ENCODE data around the gene SRSF2. TPM values are rescaled to one million over a fixed set of nuclear protein-coding genes. Genes with fewer than 3 reads are reported as not detected.

SRSF2 gene
- total RNA-seq, 1 donor from 2014 or later, result 541 TPM

- Mint-ChIP-seq H3K27me3 (ENCODE audit: insufficient read depth) (peaks cover 10% of the 10 kb centered on the region), H3K4me3 (no peak overlapping the region), H3K4me1 (ENCODE audit: low read depth) (no peaks in the 10 kb centered on the region), H3K27ac (no peak overlapping the region), H3K9me3 (no peaks in the 10 kb centered on the region), H3K36me3 (ENCODE audit: low read depth) (no peaks in the 10 kb centered on the region)
- no peak for DNase-seq (ENCODE audit: low spot score)
- intact Hi-C loops (cut with micrococcal nuclease), result no loop called here
Observed at GRCh38 chr17:76687298-76688164, 49.6 kb downstream of the SRSF2 start.

GRCh38 chr17:76686538-76687297 is 50.4 kb downstream of the SRSF2 start:
- Mint-ChIP-seq H3K27ac (no peak overlapping the region), H3K4me3 (no peak overlapping the region), H3K36me3 (ENCODE audit: low read depth) (no peaks in the 10 kb centered on the region), H3K4me1 (ENCODE audit: low read depth) (no peaks in the 10 kb centered on the region), H3K9me3 (no peaks in the 10 kb centered on the region), H3K27me3 (ENCODE audit: insufficient read depth) (peaks cover 14% of the 10 kb centered on the region)
- intact Hi-C loops (cut with micrococcal nuclease), result no loop called here
- no peak for DNase-seq (ENCODE audit: low spot score)

- intact Hi-C loops (cut with micrococcal nuclease), result no loop called here
- Mint-ChIP-seq H3K4me3 (no peak overlapping the region), H3K27ac (no peak overlapping the region), H3K27me3 (ENCODE audit: insufficient read depth) (peaks cover 15% of the 10 kb centered on the region), H3K36me3 (ENCODE audit: low read depth) (no peaks in the 10 kb centered on the region), H3K9me3 (no peaks in the 10 kb centered on the region), H3K4me1 (ENCODE audit: low read depth) (no peaks in the 10 kb centered on the region)
- no peak for DNase-seq (ENCODE audit: low spot score)
Observed at GRCh38 chr17:76685846-76686245, 51.3 kb downstream of the SRSF2 start.

GRCh38 chr17:76685366-76685765 is 51.8 kb downstream of the SRSF2 start:
- Mint-ChIP-seq H3K9me3 (no peaks in the 10 kb centered on the region), H3K36me3 (ENCODE audit: low read depth) (no peaks in the 10 kb centered on the region), H3K4me1 (ENCODE audit: low read depth) (no peaks in the 10 kb centered on the region), H3K27ac (no peak overlapping the region), H3K4me3 (no peak overlapping the region), H3K27me3 (ENCODE audit: insufficient read depth) (peaks cover 14% of the 10 kb centered on the region)
- intact Hi-C loops (cut with micrococcal nuclease), result no loop called here
- no peak for DNase-seq (ENCODE audit: low spot score)

- Mint-ChIP-seq H3K9me3 (no peaks in the 10 kb centered on the region), H3K4me1 (ENCODE audit: low read depth) (no peaks in the 10 kb centered on the region), H3K36me3 (ENCODE audit: low read depth) (no peaks in the 10 kb centered on the region), H3K27me3 (ENCODE audit: insufficient read depth) (peaks cover 14% of the 10 kb centered on the region), H3K4me3 (no peak overlapping the region), H3K27ac (no peak overlapping the region)
- intact Hi-C loops (cut with micrococcal nuclease), result no loop called here
- no peak for DNase-seq (ENCODE audit: low spot score)
Observed at GRCh38 chr17:76684756-76685155, 52.4 kb downstream of the SRSF2 start.

Other genes starting within 250 kb of the SRSF2 start
- gene RHBDF2, start 235.9 kb downstream of the SRSF2 start, total RNA-seq, result 53.2 and 53.7 TPM in 2 replicates
- not detected in 2 replicates for gene CYGB, start 199.6 kb downstream of the SRSF2 start, total RNA-seq
- gene PRCD, start 197.3 kb downstream of the SRSF2 start, total RNA-seq, result not detected in 2 replicates
- not detected in 2 replicates for gene ST6GALNAC2, start 151.5 kb downstream of the SRSF2 start, total RNA-seq
- gene ST6GALNAC1, start 93.6 kb downstream of the SRSF2 start, total RNA-seq, result 0.78 and 0.83 TPM in 2 replicates
- gene MXRA7, start 26.4 kb downstream of the SRSF2 start, total RNA-seq, result 3.8 and 5.1 TPM in 2 replicates
- gene JMJD6, start 10.7 kb downstream of the SRSF2 start, total RNA-seq, result 80.5 TPM in 2 replicates
- gene METTL23, start 10.5 kb downstream of the SRSF2 start, total RNA-seq, result 35.5 and 38.2 TPM in 2 replicates
- 16.6 and 17.1 TPM in 2 replicates for gene MFSD11, start 788 bp upstream of the SRSF2 start, total RNA-seq
- gene MGAT5B, start 131.1 kb upstream of the SRSF2 start, total RNA-seq, result 0.81 and 1.2 TPM in 2 replicates